Stimulated activated naive CD4-positive, alpha-beta T cell treated with Interleukin-2 at 50 U/mL for 16 hours (primary cell): Measurements from ENCODE around the gene TXLNG.

Experiments
- DNase-seq: peaks from one replicate; lab custom pipeline; 2025; lab: John Stamatoyannopoulos, UW

The TXLNG gene

DNA sequence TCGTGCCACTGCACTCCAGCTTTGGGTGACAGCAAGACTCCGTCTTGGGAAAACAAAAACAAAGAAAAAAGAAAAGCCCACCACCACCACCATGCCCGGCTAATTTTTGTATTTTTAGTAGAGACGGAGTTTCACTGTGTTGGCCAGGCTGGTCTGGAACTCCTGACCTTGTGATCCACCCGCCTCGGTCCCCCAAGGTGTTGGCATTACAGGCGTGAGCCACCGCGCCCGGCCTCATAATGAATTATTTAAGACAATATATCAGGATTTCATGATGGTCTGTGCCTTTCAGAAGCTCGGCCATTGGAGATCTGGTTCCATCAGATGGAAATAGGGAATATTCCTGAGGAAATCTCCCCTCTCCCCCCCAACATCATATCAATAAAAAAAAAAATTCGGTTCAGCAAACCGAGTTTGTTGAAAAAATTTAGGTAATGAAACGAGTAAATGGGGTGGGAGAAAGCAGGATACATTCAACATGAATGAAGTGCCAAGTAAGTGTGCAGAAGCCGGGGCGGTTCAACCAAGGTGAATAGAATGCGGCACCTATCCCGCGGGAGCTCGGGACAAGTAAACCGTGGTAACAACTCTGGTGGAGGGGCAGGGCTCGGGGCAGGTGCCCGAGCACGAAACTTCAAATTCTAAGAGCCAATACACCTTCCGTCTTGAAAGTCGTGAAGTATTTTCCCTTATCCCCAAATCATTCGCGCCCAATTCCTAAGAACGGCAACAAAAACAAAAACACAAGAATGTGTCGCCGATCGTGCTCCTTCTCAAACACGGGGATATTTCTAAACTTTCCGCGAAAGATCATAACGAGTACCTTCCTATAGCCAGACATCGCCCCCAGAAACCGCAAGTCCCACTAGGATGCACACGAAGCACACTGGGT is 773 bp upstream of the TXLNG start:
- DNase-seq = no peak

- DNase-seq = peak; percentile 16
These were observed 797 bp downstream of the TXLNG start for GRCh38 chrX:16786791-16787735.

DNA sequence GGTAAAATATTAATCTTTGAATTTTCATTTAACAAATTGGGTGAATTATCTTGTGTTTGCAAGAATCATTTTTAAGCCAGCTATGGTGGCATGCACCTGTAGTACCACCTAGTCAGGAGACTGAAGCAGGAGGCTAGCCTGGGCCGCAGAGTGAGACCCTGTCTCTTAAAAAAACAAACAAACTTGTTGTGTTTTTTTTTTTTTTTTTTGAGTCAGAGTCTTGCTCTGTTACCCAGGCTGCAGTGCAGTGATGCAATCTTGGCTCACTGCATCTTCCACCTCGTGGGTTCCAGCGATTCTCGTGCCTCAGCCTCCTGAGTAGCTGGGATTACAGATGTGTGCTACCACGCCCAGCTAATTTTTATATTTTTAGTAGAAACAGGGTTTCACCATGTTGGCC is 2.2 kb downstream of the TXLNG start:
- DNase-seq = no peak

GRCh38 chrX:16796298-16796697 is 10.0 kb downstream of the TXLNG start:
- no peak for DNase-seq

- no peak for DNase-seq
These were observed 11.1 kb downstream of the TXLNG start for GRCh38 chrX:16797358-16797757.

DNA sequence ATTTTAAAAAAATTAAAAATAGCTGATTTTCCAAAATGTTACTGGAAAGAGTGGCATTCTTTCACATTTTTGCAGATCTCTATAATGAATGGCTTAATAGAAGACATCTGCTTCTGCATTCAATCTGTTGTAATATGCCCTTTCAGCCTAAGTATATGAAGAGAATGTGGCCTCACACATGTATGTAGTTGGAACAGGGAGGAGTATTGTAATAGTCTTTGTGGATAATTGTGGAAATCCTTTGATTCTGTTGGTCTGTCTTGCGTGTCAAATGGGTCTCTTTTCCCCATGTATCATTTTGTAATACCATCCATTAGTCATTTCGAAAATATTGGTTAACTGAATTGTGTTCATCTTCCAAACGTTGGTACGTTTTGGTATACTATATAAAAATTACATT is 11.6 kb downstream of the TXLNG start:
- no peak for DNase-seq

DNA sequence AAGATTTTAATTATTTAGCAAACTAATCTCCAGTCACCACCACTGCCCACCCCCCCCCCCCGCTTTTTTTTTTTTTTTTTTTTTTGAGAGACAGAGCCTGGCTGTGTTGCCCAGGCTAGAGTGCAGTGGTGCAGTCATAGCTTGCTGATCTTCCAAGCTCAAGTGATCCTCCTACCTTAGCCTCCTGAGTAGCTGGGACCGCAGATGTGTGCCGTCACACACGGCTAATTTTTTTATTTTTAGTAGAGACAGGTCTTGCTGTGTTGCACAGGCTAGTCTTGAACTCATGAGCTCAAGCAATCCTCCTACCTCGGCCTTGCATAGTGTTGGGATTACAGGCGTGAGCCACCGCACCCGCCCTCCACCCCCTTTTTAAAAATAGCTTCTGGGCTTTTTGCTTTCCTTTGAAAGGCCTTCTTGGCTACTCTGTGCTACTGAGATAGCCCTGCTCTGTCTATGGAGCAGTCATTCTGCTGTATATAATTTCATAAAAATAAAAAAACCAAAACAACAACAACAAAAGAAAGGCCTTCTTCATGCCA is 18.7 kb downstream of the TXLNG start:
- no peak for DNase-seq

DNA sequence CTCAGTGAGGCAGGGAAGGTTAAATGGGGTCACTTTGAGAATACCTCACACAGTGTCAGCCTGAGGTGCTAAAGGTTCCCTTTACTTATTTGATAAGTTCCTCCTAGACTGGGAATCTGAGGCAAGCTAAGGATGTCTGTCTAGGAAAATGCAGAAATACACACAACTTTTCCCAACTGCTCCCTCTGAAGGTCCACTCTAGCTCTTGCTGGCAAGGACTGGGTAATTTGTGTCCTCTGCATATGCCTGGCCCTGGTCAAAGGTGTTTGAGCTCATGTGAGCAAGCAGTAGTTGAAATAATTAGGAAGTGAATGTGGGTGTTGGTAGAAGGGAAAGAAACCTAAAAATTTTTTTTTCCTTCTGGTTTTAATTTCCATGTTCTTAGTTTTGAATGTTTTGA is 21.3 kb downstream of the TXLNG start:
- DNase-seq = no peak

GRCh38 chrX:16807976-16808542 is 21.8 kb downstream of the TXLNG start:
- DNase-seq = no peak

DNA sequence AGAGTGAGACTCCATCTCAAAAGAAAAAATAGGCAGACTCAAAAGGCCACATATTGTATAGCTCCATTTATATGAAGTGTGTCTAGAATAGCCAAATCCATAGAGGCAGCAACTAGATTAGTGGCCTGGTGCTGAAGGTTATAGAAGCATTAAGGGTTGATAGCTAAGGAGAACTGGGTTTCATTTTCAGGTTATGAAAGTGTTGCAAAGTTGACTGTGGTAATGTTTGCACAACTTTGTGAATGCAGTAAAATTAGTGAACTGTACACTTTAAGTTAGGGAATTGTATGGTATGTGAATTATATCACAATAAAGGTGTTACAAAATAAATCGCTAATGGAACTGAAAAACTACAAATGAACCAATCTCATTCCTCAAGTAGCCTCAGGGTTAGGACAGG is 28.3 kb downstream of the TXLNG start:
- DNase-seq = no peak

DNA sequence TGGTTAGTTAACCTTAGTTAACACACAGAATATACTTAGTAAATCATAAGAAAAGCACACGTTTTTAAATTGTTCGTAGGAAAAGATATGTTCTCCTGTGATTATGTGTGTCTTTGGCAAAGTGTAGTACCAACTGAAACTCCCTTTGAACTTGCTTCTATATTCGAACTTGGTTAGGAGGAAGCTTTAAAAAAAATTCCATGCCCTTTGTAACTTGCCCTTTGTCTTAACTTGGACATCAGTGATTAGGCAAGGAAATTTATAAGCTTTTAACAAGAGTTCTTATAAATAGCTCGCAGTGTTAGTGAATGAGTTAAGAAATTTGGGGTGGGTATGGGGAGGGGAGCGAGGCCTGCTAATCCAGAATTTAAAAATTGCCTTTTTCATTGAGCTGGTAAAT is 33.4 kb downstream of the TXLNG start:
- no peak for DNase-seq

GRCh38 chrX:16822723-16823122 is 36.5 kb downstream of the TXLNG start:
- no peak for DNase-seq

DNA sequence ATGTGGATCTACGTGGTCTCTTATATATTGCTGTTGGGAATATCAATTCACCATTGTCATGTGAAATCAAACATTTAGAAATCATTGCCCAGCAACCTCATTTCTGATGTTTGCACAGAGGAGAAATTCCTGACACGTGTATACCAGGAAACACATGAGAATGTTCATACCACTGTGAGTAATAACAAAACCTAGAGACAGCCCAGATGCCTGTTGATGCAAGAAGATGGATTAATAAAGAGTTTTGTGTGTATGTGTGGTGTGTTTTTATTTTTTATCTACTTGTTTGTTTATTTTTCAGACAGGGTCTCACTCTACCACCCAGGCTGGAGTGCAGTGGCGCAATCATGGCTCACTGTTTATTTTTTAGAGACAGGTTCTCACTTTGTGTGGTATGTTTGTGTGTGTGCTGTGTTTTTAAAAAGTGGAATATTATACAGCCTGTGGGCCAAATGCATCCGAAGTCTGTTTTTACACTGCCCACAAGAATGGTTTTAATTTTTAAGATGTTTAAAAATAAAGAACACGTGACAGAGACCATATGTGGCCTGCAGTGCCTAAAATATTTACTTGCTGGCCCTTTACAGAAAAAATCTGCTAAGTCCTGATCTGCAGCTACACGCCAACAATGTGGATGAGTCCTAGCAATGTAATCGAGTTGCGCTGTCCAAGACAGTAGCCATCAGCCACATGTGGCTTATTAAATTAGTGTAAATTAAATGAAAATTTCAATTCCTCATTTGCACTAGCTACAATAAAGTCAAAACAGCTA is 39.2 kb downstream of the TXLNG start:
- no peak for DNase-seq

GRCh38 chrX:16826207-16826606 is 39.9 kb downstream of the TXLNG start:
- DNase-seq = no peak

- no peak for DNase-seq
These were observed 41.0 kb downstream of the TXLNG start for GRCh38 chrX:16827225-16827624.

DNA sequence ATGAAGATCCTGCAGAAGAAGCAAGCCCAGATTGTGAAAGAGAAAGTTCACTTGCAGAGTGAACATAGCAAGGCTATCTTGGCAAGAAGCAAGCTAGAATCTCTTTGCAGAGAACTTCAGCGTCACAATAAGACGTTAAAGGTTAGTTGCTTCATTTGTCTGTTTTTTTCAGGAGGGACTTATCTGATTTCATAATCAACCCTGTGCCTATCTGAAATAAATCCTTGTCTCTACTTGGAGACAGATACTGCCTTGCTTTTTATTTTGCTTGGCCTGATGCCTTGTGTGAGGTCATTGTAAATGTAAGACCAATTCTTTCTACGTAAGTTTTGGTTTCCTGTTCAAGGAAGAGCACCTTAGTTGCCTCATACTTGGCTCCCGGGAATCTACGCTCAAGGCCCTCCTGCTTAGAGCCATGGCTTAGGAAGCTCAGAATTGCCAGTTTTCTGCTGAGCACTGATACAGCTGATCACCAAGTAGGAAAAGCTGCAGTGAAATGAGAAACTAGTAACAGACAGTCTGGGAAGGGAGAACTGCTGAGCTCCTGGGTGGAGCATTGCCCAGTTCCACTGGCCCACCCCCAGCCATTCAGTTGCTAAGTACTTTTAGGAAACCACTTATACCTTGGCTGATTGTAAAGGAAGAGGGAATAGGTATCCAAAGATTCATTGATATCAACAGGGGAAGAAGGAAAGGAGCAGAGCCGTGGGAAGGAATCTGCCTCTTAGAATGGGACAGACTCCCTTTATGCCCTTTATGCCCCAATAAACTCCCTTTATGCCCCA is 42.0 kb downstream of the TXLNG start:
- DNase-seq = no peak

- no peak for DNase-seq
These were observed 46.0 kb downstream of the TXLNG start for GRCh38 chrX:16832301-16832700.

GRCh38 chrX:16834806-16835205 is 48.5 kb downstream of the TXLNG start:
- DNase-seq = no peak

GRCh38 chrX:16836371-16836770 is 50.1 kb downstream of the TXLNG start:
- no peak for DNase-seq

DNA sequence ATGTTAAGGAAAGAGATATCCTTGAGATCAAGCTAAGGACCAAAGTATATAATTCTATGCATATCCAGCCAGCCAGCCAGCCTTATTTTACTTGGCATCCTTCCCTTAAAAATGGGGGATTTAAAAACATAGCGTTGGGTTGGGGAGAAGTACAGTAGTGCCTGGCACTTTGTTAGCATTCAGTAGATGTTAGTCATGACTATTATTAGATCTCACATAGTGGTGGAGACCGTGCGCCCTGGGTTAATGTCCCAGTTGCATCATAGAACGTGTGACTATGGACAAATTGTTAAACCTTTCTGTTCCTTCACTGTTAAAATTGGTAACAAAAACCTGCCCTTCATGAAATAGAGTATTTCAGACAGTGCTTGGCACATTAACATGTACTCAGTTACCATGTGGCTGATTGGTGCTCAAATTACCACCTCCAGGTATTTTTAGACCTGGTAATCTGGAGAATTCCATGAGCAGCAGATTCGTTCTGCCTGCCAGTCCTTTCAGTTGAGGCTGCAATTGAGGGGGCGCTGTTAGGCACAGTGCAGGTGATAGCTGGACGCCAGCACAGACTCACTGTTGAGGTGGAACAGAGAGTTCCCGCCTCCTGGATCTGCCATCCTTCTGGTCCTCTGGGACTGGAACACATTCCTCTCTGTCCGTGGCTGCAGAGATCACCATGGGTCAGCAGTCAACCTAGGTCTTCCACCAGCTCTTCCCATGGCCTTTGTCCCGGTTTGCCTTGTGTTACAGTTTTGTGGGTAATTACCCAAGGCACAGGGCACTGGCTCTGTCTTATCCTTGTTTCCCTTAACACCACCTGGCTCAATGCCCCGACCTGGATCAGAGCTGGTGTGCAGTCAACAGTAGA is 52.2 kb downstream of the TXLNG start:
- no peak for DNase-seq
